Gastroesophageal sphincter (tissue), 4 donors: ENCODE data around the gene FHAD1. TPM values are rescaled to one million over a fixed set of nuclear protein-coding genes. Genes with fewer than 3 reads are reported as not detected.

Source experiments
- ATAC-seq: fragments of 150-250 bp; one replicate; pipeline ENCODE4 v1.9.1; 2016; ENCODE audit warnings: mild to moderate bottlenecking, moderate library complexity
- H3K27ac ChIP-seq, 4 donors: fragments of 200-600 bp; sonication (generic) in 3 of 4; 1 replicate in 3 of 4; 2 replicates in 1 of 4; pipeline ENCODE4 v1.5.1; 2016 to 2019
- H3K27me3 ChIP-seq: fragments of 200-600 bp; sonication (generic); one replicate; pipeline ENCODE4 v1.5.1; 2019
- H3K36me3 ChIP-seq, 2 donors: fragments of 200-600 bp; sonication (generic); one replicate each; pipeline ENCODE4 v1.5.1; 2019; ENCODE audit warnings: control low read depth in 1 of 2
- H3K4me1 ChIP-seq, 3 donors: fragments of 200-600 bp; sonication (generic); 1 replicate in 2 of 3; 2 replicates in 1 of 3; pipeline ENCODE4 v1.5.1; 2016 to 2019; ENCODE audit warnings: control low read depth in 2 of 3
- H3K4me3 ChIP-seq, 2 donors: fragments of 200-600 bp; sonication (generic); one replicate each; pipeline ENCODE4 v1.5.1; 2019; ENCODE audit warnings: mild to moderate bottlenecking in 1 of 2, moderate library complexity in 1 of 2
- H3K9me3 ChIP-seq, 3 donors: fragments of 200-600 bp; sonication (generic); one replicate each; pipeline ENCODE4 v1.5.1; 2017 to 2019; ENCODE audit warnings: control low read depth in 2 of 3
- CTCF ChIP-seq, 4 experiments: fragments of 200-600 bp in 2 of 4; fragments of 450-650 bp in 2 of 4; sonication (generic) in 1 of 4; IDR thresholded peaks; one replicate each; pipeline ENCODE4 v1.5.1; 2017 to 2019; ENCODE audit warnings: antibody characterized with exemption in 4 of 4, mild to moderate bottlenecking in 2 of 4, moderate library complexity in 2 of 4
- EP300 ChIP-seq: sonication (generic); formaldehyde crosslinking; IDR thresholded peaks from one replicate; pipeline ENCODE4 v1.6.1; 2017; ENCODE audit warnings: antibody characterized with exemption, mild to moderate bottlenecking
- POLR2A ChIP-seq, 2 donors: fragments of 450-650 bp; IDR thresholded peaks; one replicate each; pipeline ENCODE4 v1.6.1; 2017; ENCODE audit warnings: antibody characterized with exemption in 2 of 2, mild to moderate bottlenecking in 2 of 2, moderate library complexity in 1 of 2
- POLR2AphosphoS5 ChIP-seq: sonication (generic); formaldehyde crosslinking; IDR thresholded peaks from one replicate; pipeline ENCODE4 v1.6.1; 2017; ENCODE audit warnings: antibody characterized with exemption
- WGBS, 2 donors: methylation state at CpG; one replicate each; pipeline ENCODE4 v1.1.5; 2018; ENCODE audit warnings: low coverage in 1 of 2; 5-methylcytosine and 5-hydroxymethylcytosine counted together
- total RNA-seq, 4 donors: library from RNA; depleted of rRNA; stranded (reverse); fragments of >200 nt; gene quantifications; one replicate each; pipeline ENCODE4 v1.1.0, GENCODE V29; 2016

FHAD1 gene
- total RNA-seq, 4 donors from 2014 or later = 1.1 TPM; not detected in 3

GRCh38 chr1:15442759-15443158, 195.7 kb downstream of the FHAD1 start:
- Histone ChIP-seq H3K27me3 (no peaks in the 10 kb centered on the region), H3K4me1 (no peaks in the 10 kb centered on the region), H3K36me3 (no peaks in the 10 kb centered on the region), H3K27ac (no peak overlapping the region), H3K4me3 (no peak overlapping the region), H3K9me3 (no peaks in the 10 kb centered on the region)
- ATAC-seq = no peak
- WGBS, 2 donors = 85 to 94% methylated on average over 4 to 5 of the region's 5 CpGs
- TF ChIP-seq POLR2A (IDR thresholded peaks at IDR 0.05) (no peak), EP300 (no peak), CTCF (IDR thresholded peaks at IDR 0.05) (no peak), POLR2AphosphoS5 (no peak)

- 55 to 85% methylated on average over 2 to 5 of the region's 5 CpGs for WGBS, 2 donors
- TF ChIP-seq CTCF (IDR thresholded peaks at IDR 0.05) (no peak), POLR2A (IDR thresholded peaks at IDR 0.05) (no peak), POLR2AphosphoS5 (no peak), EP300 (no peak)
These were observed 196.3 kb downstream of the FHAD1 start for GRCh38 chr1:15443281-15443680.

DNA sequence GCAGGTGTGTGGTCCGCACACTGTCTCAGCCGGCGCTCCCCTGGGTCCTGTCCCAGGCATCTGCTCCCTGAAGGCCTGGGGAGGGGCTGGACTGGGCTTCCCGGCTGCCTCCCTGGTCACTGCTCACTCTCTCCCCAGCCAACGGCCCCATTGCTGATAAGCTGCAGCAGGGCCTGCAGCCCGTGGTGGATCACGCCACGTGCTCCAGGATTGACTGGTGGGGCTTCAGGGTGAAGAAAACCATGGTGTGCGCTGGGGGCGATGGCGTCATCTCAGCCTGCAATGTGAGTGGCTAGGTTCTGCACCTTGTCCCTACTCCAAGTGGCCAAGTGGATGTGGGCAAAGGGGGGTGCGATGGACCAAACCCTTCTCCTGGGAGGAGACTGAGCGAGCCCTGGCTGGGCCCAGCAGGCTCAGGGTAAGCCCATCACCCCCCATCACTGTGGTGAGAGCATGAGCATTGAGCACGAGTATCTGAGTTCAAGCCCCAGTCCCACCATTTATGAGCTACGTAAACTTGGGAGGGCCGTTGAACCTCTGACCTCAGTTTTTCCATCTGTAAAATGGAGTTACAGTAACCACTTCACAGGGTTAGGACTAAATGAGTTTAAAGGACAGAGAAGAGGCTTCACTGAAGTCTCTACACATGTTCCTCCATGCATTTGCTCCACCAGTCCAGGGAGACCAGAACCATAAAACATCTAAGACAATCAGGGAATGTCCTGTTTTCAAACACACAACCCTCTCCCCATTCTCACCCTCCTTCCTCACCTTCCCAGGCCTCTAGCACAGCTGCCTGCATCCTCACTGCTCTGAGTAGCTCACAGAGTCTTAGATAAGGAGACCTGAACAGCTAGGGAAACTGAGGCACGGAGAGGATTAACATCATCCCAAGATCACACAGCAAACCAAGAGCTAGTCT, 197.7 kb downstream of the FHAD1 start:
- H3K27me3 ChIP-seq = no peaks in the 10 kb centered on the region
- no peak for ATAC-seq
- no peak overlapping the region for H3K27ac ChIP-seq
- no peaks in the 10 kb centered on the region for H3K4me1 ChIP-seq
- WGBS, 2 donors = 53 to 90% methylated on average over 2 of the region's 17 CpGs
- no peaks in the 10 kb centered on the region for H3K9me3 ChIP-seq
- H3K36me3 ChIP-seq = no peaks in the 10 kb centered on the region
- TF ChIP-seq EP300 = no peak
- TF ChIP-seq CTCF (IDR thresholded peaks at IDR 0.05) = no peak
- TF ChIP-seq POLR2A (IDR thresholded peaks at IDR 0.05) = no peak
- TF ChIP-seq POLR2AphosphoS5 = no peak
- H3K4me3 ChIP-seq = no peak overlapping the region

More at GRCh38 chr1:15443281-15443680, 196.3 kb downstream of the FHAD1 start:
- Histone ChIP-seq H3K9me3 (no peaks in the 10 kb centered on the region), H3K4me1 (no peaks in the 10 kb centered on the region), H3K27me3 (no peaks in the 10 kb centered on the region), H3K4me3 (no peak overlapping the region), H3K27ac (no peak overlapping the region), H3K36me3 (no peaks in the 10 kb centered on the region)
- no peak for ATAC-seq

DNA sequence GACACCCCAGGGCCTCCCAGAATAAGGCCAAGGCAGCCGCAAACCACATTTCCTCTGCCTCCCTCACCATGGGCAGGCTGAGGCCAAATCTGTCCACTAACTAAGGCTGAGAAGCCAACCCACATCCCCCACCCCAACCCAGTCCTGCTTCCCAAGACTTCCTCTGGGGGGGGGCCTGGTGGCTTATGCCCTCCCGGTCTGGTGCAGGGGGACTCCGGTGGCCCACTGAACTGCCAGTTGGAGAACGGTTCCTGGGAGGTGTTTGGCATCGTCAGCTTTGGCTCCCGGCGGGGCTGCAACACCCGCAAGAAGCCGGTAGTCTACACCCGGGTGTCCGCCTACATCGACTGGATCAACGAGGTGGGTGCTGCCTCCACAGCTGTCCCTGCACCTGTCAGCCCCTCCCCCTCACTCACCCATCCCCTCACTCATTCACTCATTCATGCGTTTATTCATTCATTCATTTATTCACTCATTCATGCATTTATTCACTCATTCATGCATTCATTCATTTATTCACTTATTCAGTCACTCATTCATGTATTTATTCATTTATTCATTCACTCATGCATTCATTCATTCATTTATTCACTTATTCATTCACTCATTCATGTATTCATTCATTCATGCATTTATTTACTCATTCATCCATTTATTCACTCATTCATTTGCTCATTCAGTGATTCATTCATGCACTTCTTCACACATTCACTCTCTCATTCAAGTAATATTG, 198.5 kb downstream of the FHAD1 start:
- Histone ChIP-seq H3K36me3 (no peaks in the 10 kb centered on the region), H3K9me3 (no peaks in the 10 kb centered on the region), H3K27me3 (no peaks in the 10 kb centered on the region), H3K4me1 (no peaks in the 10 kb centered on the region), H3K4me3 (no peak overlapping the region), H3K27ac (no peak overlapping the region)
- ATAC-seq = no peak
- WGBS, 2 donors = 80 to 91% methylated on average over 8 to 10 of the region's 14 CpGs
- TF ChIP-seq EP300 (no peak), POLR2A (IDR thresholded peaks at IDR 0.05) (no peak), CTCF (IDR thresholded peaks at IDR 0.05) (no peak), POLR2AphosphoS5 (no peak)
